Measurements from ENCODE around the gene PARK7.

Gene PARK7

GRCh38 chr1:7970246-7970645 lies 8.7 kb downstream of the PARK7 start:
- no peaks in the 10 kb centered on the region for H3K27me3 ChIP-seq (ENCODE audit: low read length)
- TF ChIP-seq EZH2phosphoT487 (conservative IDR thresholded peaks at IDR 0.05; ENCODE audit: low read length) (no peak), CTCF (IDR thresholded peaks at IDR 0.05; ENCODE audit: insufficient read depth, low read length, poor library complexity, severe bottlenecking) (no peak)
- no peak overlapping the region for H3K9ac ChIP-seq (ENCODE audit: low read length)
- no peak overlapping the region for H3K4me2 ChIP-seq (ENCODE audit: low read depth, low read length, poor library complexity, severe bottlenecking)
- H3F3A ChIP-seq (ENCODE audit: insufficient read depth) = 0 out of 2 replicates have a peak, but pooled peaks cover 3% of the 10 kb centered on the region
- H3K4me3 ChIP-seq (ENCODE audit: insufficient read depth, low read length, poor library complexity, severe bottlenecking) = no peak overlapping the region
- H3K79me2 ChIP-seq (ENCODE audit: insufficient read depth, low read length) = peaks cover 34% of the 10 kb centered on the region
- peaks cover 22% of the 10 kb centered on the region for H3K36me3 ChIP-seq (ENCODE audit: low read length)
- H4K20me1 ChIP-seq (ENCODE audit: low read depth, low read length) = no peaks in the 10 kb centered on the region
- H3K9me3 ChIP-seq (ENCODE audit: insufficient read depth, low read length) = no peaks in the 10 kb centered on the region
- H2AFZ ChIP-seq (ENCODE audit: low read depth, low read length, severe bottlenecking) = no peak overlapping the region
- H3K9me2 ChIP-seq (replicated peaks; ENCODE audit: insufficient read depth, low read length) = no peaks in the 10 kb centered on the region
- H3K27ac ChIP-seq (ENCODE audit: low read depth, low read length) = no peak overlapping the region

GRCh38 chr1:7971024-7971423 lies 9.5 kb downstream of the PARK7 start:
- Histone ChIP-seq H3K36me3 (ENCODE audit: low read length) (peaks cover 22% of the 10 kb centered on the region), H4K20me1 (ENCODE audit: low read depth, low read length) (0 out of 2 replicates have a peak, but pooled peaks cover 5% of the 10 kb centered on the region)

GRCh38 chr1:7972285-7972684 lies 10.8 kb downstream of the PARK7 start:
- Histone ChIP-seq H3F3A (ENCODE audit: insufficient read depth) (0 out of 2 replicates have a peak, but pooled peaks cover 3% of the 10 kb centered on the region), H3K79me2 (ENCODE audit: insufficient read depth, low read length) (peaks cover 22% of the 10 kb centered on the region), H3K27ac (ENCODE audit: low read depth, low read length) (no peak overlapping the region), H4K20me1 (ENCODE audit: low read depth, low read length) (0 out of 2 replicates have a peak, but pooled peaks cover 5% of the 10 kb centered on the region), H3K9me2 (replicated peaks; ENCODE audit: insufficient read depth, low read length) (no peaks in the 10 kb centered on the region), H3K9me3 (ENCODE audit: insufficient read depth, low read length) (no peaks in the 10 kb centered on the region), H2AFZ (ENCODE audit: low read depth, low read length, severe bottlenecking) (no peak overlapping the region), H3K27me3 (ENCODE audit: low read length) (no peaks in the 10 kb centered on the region), H3K36me3 (ENCODE audit: low read length) (peaks cover 18% of the 10 kb centered on the region), H3K4me3 (ENCODE audit: insufficient read depth, low read length, poor library complexity, severe bottlenecking) (no peak overlapping the region), H3K9ac (ENCODE audit: low read length) (no peak overlapping the region), H3K4me2 (ENCODE audit: low read depth, low read length, poor library complexity, severe bottlenecking) (no peak overlapping the region)
- TF ChIP-seq EZH2phosphoT487 (conservative IDR thresholded peaks at IDR 0.05; ENCODE audit: low read length) (no peak), CTCF (IDR thresholded peaks at IDR 0.05; ENCODE audit: insufficient read depth, low read length, poor library complexity, severe bottlenecking) (no peak)

More at GRCh38 chr1:7971024-7971423, 9.5 kb downstream of the PARK7 start:
- Histone ChIP-seq H3K27ac (ENCODE audit: low read depth, low read length) (no peak overlapping the region), H3K27me3 (ENCODE audit: low read length) (no peaks in the 10 kb centered on the region), H3K9ac (ENCODE audit: low read length) (no peak overlapping the region), H3F3A (ENCODE audit: insufficient read depth) (0 out of 2 replicates have a peak, but pooled peaks cover 3% of the 10 kb centered on the region), H2AFZ (ENCODE audit: low read depth, low read length, severe bottlenecking) (no peak overlapping the region), H3K4me2 (ENCODE audit: low read depth, low read length, poor library complexity, severe bottlenecking) (no peak overlapping the region), H3K4me3 (ENCODE audit: insufficient read depth, low read length, poor library complexity, severe bottlenecking) (no peak overlapping the region), H3K9me3 (ENCODE audit: insufficient read depth, low read length) (no peaks in the 10 kb centered on the region), H3K9me2 (replicated peaks; ENCODE audit: insufficient read depth, low read length) (no peaks in the 10 kb centered on the region), H3K79me2 (ENCODE audit: insufficient read depth, low read length) (peaks cover 31% of the 10 kb centered on the region)
- no peak for TF ChIP-seq EZH2phosphoT487 (conservative IDR thresholded peaks at IDR 0.05; ENCODE audit: low read length)
- TF ChIP-seq CTCF (IDR thresholded peaks at IDR 0.05; ENCODE audit: insufficient read depth, low read length, poor library complexity, severe bottlenecking) = no peak

All from SU-DHL-6 (cell line).